Peyer's patch (tissue), 4 donors: ENCODE results near the gene IFT52.

Experiments used
- CTCF ChIP-seq, 6 experiments: fragments of 450-650 bp in 4 of 6; fragments of 200-600 bp in 2 of 6; sonication (generic) in 1 of 6; IDR thresholded peaks; one replicate each; pipeline ENCODE4 v1.5.1; 2017 to 2019; ENCODE audit warnings: antibody characterized with exemption in 6 of 6, mild to moderate bottlenecking in 3 of 6, moderate library complexity in 1 of 6
- POLR2A ChIP-seq, 2 donors: fragments of 450-650 bp; IDR thresholded peaks; one replicate each; pipeline ENCODE4 v1.5.1; 2017; ENCODE audit warnings: antibody characterized with exemption in 2 of 2, mild to moderate bottlenecking in 2 of 2, moderate library complexity in 2 of 2

- TF ChIP-seq CTCF (IDR thresholded peaks at IDR 0.05) (no peak), POLR2A (IDR thresholded peaks at IDR 0.05) (no peak)
These were observed 85.6 kb downstream of the IFT52 start for GRCh38 chr20:43676368-43676767.
